Suppressor macrophage (primary cell): ENCODE data around the gene ARF4.

Experiments
- DNase-seq, 4 experiments: peaks; one replicate each; pipeline ENCODE4 v3.0.0-alpha.2; 2020 to 2022

The ARF4 gene

GRCh38 chr3:57577801-57578200, 19.3 kb downstream of the ARF4 start:
- no peak for DNase-seq

- no peak for DNase-seq
These were observed 21.0 kb downstream of the ARF4 start for GRCh38 chr3:57575966-57576626.

- DNase-seq: no peak
These were observed 25.0 kb downstream of the ARF4 start for GRCh38 chr3:57572096-57572495.

- no peak for DNase-seq
These were observed 26.3 kb downstream of the ARF4 start for GRCh38 chr3:57570878-57571277.

GRCh38 chr3:57569859-57570450, 27.2 kb downstream of the ARF4 start:
- DNase-seq: no peak

GRCh38 chr3:57559526-57559925, 37.6 kb downstream of the ARF4 start:
- no peak for DNase-seq

GRCh38 chr3:57557085-57557537, 40.0 kb downstream of the ARF4 start:
- peak; percentile 36 to 66 (median 56) for DNase-seq

- peak; percentile 34 to 56 (median 40) for DNase-seq
These were observed 40.6 kb downstream of the ARF4 start for GRCh38 chr3:57556459-57557084.

GRCh38 chr3:57555738-57556458, 41.2 kb downstream of the ARF4 start, which contains the start of gene PDE12:
Gene PDE12 (plus strand): TSS chr3:57556274. CDS start chr3:57556380, 106 bp downstream.
- peak; percentile 92 to 95 (median 94) for DNase-seq

GRCh38 chr3:57555306-57555705, 41.8 kb downstream of the ARF4 start:
- DNase-seq: peak; percentile 2 to 30 (median 12)

GRCh38 chr3:57546616-57547015, 50.5 kb downstream of the ARF4 start:
- DNase-seq: no peak

GRCh38 chr3:57545636-57546268, 51.4 kb downstream of the ARF4 start:
- no peak for DNase-seq

- peak in 2 of 4 experiments; percentile 6 to 18 for DNase-seq
These were observed 52.7 kb downstream of the ARF4 start, which contains the start of gene DNAH12 for GRCh38 chr3:57544181-57545125. Gene DNAH12 (minus strand): TSS chr3:57544344. CDS start chr3:57542870, 1,474 bp downstream.

GRCh38 chr3:57538465-57538864, 58.7 kb downstream of the ARF4 start:
- no peak for DNase-seq

- DNase-seq: no peak
These were observed 67.0 kb downstream of the ARF4 start for GRCh38 chr3:57530071-57530608.
